IMR-90 (cell line): ENCODE data around the gene BTBD10. TPM values are rescaled to one million over a fixed set of nuclear protein-coding genes. Genes with fewer than 3 reads are reported as not detected.

Experiments used
- ATAC-seq: fragments of 200-7000 bp; cut with Tn5 transposase; 2 replicates; pipeline ENCODE4 v1.9.1; 2020; ENCODE audit warnings: low read depth, mild to moderate bottlenecking, moderate library complexity
- BruUV-seq: library from RNA; stranded (reverse); fragments of 400-500 nt; replicated peaks from 2 replicates; lab custom pipeline; 2021; lab: Mats Ljungman, UMichigan
- CTCF ChIA-PET: fragments of 300-600 bp; formaldehyde crosslinking; extraction: SDS; loops from one replicate; lab custom pipeline; 2021; ENCODE audit warnings: antibody characterized with exemption; lab: Yijun Ruan, JAX
- POLR2A ChIA-PET: fragments of 300-600 bp; sonication (Branson Sonifier 250); formaldehyde crosslinking; loops from one replicate; lab custom pipeline; 2022; ENCODE audit warnings: antibody characterized with exemption; ENCODE audit not compliant: unreplicated experiment; lab: Charles Lee
- DNase-seq: peaks from one replicate; pipeline ENCODE4 v3.0.0; 2013
- H2AFZ ChIP-seq: replicated peaks from 2 replicates; pipeline ENCODE3; 2013; ENCODE audit warnings: low read length, mild to moderate bottlenecking; ENCODE audit not compliant: poor library complexity
- H2AK5ac ChIP-seq: 2 replicates; pipeline ENCODE4 v1.6.1; 2013; ENCODE audit warnings: low read depth, low read length, inconsistent platforms
- H2AK9ac ChIP-seq: replicated peaks from 2 replicates; pipeline ENCODE3; 2013; ENCODE audit warnings: mild to moderate bottlenecking, low read depth, low read length, moderate library complexity; ENCODE audit not compliant: poor library complexity
- H2BK120ac ChIP-seq: 2 replicates; pipeline ENCODE4 v1.6.1; 2013; ENCODE audit warnings: low read depth, low read length, inconsistent platforms
- H2BK15ac ChIP-seq: 3 replicates; pipeline ENCODE4 v1.6.1; 2013; ENCODE audit warnings: low read depth, low read length, inconsistent platforms
- H2BK20ac ChIP-seq: 2 replicates; pipeline ENCODE4 v1.6.1; 2013; ENCODE audit warnings: low read depth, mild to moderate bottlenecking, inconsistent platforms, low read length, moderate library complexity
- H2BK5ac ChIP-seq: 2 replicates; pipeline ENCODE4 v1.6.1; 2013; ENCODE audit warnings: mild to moderate bottlenecking, low read depth, low read length, inconsistent platforms; ENCODE audit not compliant: poor library complexity, severe bottlenecking
- H3K14ac ChIP-seq: replicated peaks from 2 replicates; pipeline ENCODE4 v1.6.1; 2013; ENCODE audit warnings: low read depth, low read length, inconsistent platforms
- H3K18ac ChIP-seq: 2 replicates; pipeline ENCODE4 v1.6.1; 2013; ENCODE audit warnings: low read depth, low read length, control low read depth
- H3K23ac ChIP-seq: 2 replicates; pipeline ENCODE4 v1.6.1; 2013; ENCODE audit warnings: low read depth, low read length, inconsistent platforms
- H3K27ac ChIP-seq: 2 replicates; pipeline ENCODE4 v1.5.1; 2013; ENCODE audit warnings: mild to moderate bottlenecking, control low read depth, low read length; ENCODE audit not compliant: insufficient read depth
- H3K27me3 ChIP-seq: 2 replicates; pipeline ENCODE4 v1.6.1; 2013; ENCODE audit warnings: low read length; ENCODE audit not compliant: control insufficient read depth, insufficient read depth
- H3K36me3 ChIP-seq: 2 replicates; pipeline ENCODE4 v1.6.1; 2013; ENCODE audit warnings: low read length, mixed read lengths; ENCODE audit not compliant: control insufficient read depth, insufficient read depth
- H3K4ac ChIP-seq: 2 replicates; pipeline ENCODE4 v1.6.1; 2013; ENCODE audit warnings: low read depth, low read length, inconsistent platforms
- H3K4me1 ChIP-seq: 2 replicates; pipeline ENCODE4 v1.6.1; 2013; ENCODE audit warnings: low read length, mixed read lengths; ENCODE audit not compliant: control insufficient read depth, insufficient read depth
- H3K4me2 ChIP-seq: 2 replicates; pipeline ENCODE4 v1.6.1; 2013; ENCODE audit warnings: low read depth, mild to moderate bottlenecking, control low read depth, low read length, moderate library complexity
- H3K4me3 ChIP-seq: 2 replicates; pipeline ENCODE4 v1.5.1; 2013; ENCODE audit warnings: low read depth, mild to moderate bottlenecking, control low read depth, low read length, moderate library complexity; ENCODE audit not compliant: insufficient read depth
- H3K56ac ChIP-seq: 2 replicates; pipeline ENCODE4 v1.6.1; 2013; ENCODE audit warnings: low read length, inconsistent platforms; ENCODE audit not compliant: insufficient read depth; ENCODE audit errors: extremely low read depth
- H3K79me1 ChIP-seq, 2 experiments: 2 replicates each; pipeline ENCODE4 v1.6.1; 2013; ENCODE audit warnings: low read length in 2 of 2, inconsistent platforms in 1 of 2, low read depth in 1 of 2
- H3K9ac ChIP-seq: 2 replicates; pipeline ENCODE4 v1.6.1; 2013; ENCODE audit warnings: low read depth, low read length, control low read depth
- H3K9me1 ChIP-seq: 2 replicates; pipeline ENCODE4 v1.6.1; 2013; ENCODE audit warnings: low read length, inconsistent platforms; ENCODE audit not compliant: insufficient read depth
- H3K9me3 ChIP-seq: 2 replicates; pipeline ENCODE4 v1.6.1; 2013; ENCODE audit warnings: low read length; ENCODE audit not compliant: control insufficient read depth, insufficient read depth
- H4K20me1 ChIP-seq: 2 replicates; pipeline ENCODE4 v1.6.1; 2013; ENCODE audit warnings: low read length, inconsistent platforms; ENCODE audit not compliant: insufficient read depth
- H4K5ac ChIP-seq: 2 replicates; pipeline ENCODE4 v1.6.1; 2013; ENCODE audit warnings: mild to moderate bottlenecking, low read depth, low read length, control low read depth
- H4K8ac ChIP-seq, 2 experiments: 2 replicates each; pipeline ENCODE4 v1.6.1; 2013; ENCODE audit warnings: low read depth in 2 of 2, low read length in 2 of 2, control low read depth in 1 of 2, inconsistent platforms in 1 of 2
- H4K91ac ChIP-seq: 2 replicates; pipeline ENCODE4 v1.6.1; 2013; ENCODE audit warnings: low read depth, low read length, inconsistent platforms; ENCODE audit not compliant: insufficient read depth
- CHD1 ChIP-seq: IDR thresholded peaks from 2 replicates; pipeline ENCODE4 v1.6.1; 2012; ENCODE audit warnings: low read depth, low read length, improper control_type of control experiment
- CTCF ChIP-seq: conservative IDR thresholded peaks from 2 replicates; pipeline ENCODE4 v1.5.1; 2012; ENCODE audit warnings: mild to moderate bottlenecking, low read depth, low read length, improper control_type of control experiment
- FOS ChIP-seq: fragments of 150-350 bp; IDR thresholded peaks from 2 replicates; pipeline ENCODE4 v1.6.1; 2016; ENCODE audit warnings: low read depth, low read length
- MAFK ChIP-seq: IDR thresholded peaks from 2 replicates; pipeline ENCODE4 v1.6.1; 2012; ENCODE audit warnings: low read depth, low read length, improper control_type of control experiment
- MAZ ChIP-seq: IDR thresholded peaks from 2 replicates; pipeline ENCODE4 v1.6.1; 2012; ENCODE audit warnings: low read depth, mild to moderate bottlenecking, low read length, improper control_type of control experiment, moderate library complexity, borderline replicate concordance
- NFE2L2 ChIP-seq: fragments of 150-350 bp; IDR thresholded peaks from 2 replicates; pipeline ENCODE4 v1.6.1; 2016; ENCODE audit warnings: low read depth, mild to moderate bottlenecking, low read length
- SMC3 ChIP-seq: fragments of 150-350 bp; IDR thresholded peaks from 2 replicates; pipeline ENCODE4 v1.6.1; 2016; ENCODE audit warnings: low read depth, mild to moderate bottlenecking, antibody characterized with exemption, low read length, moderate library complexity
- WGBS, 2 experiments: methylation state at CpG; one replicate each; pipeline versions ENCODE4 v1.1.5 to v1.1.7; 2013; ENCODE audit warnings: missing lambda C conversion rate in 2 of 2; ENCODE audit not compliant: insufficient read length in 1 of 2; ENCODE audit errors: extremely low coverage in 2 of 2; 5-methylcytosine and 5-hydroxymethylcytosine counted together
- dilution Hi-C: fragments of 300-500 bp; cut with HindIII; formaldehyde crosslinking; loops from one replicate; pipeline ENCODE4 v1.14.3; 2018; ENCODE audit warnings: low sequenced_read_pairs; ENCODE audit not compliant: unreplicated experiment
- in situ Hi-C: fragments of 300-500 bp; cut with MboI; formaldehyde crosslinking; loops from 3 replicates; pipeline ENCODE4 v1.14.3; 2019; ENCODE audit warnings: low sequenced_read_pairs, inconsistent platforms, mixed read lengths
- intact Hi-C: fragments of 100-400 bp; cut with micrococcal nuclease; formaldehyde crosslinking; loops from 2 replicates; pipeline ENCODE4 v1.10.0; 2022
- polyA plus RNA-seq, 3 experiments: library from polyadenylated mRNA; depleted of rRNA; stranded (reverse); fragments of >200 nt; gene quantifications; 2 replicates each; pipeline ENCODE4 v1.2.3, GENCODE V29; 2012; ENCODE audit warnings: low replicate concordance in 1 of 3
- total RNA-seq: library from RNA; depleted of rRNA; stranded (reverse); fragments of >200 nt; gene quantifications from 2 replicates; pipeline ENCODE4 v1.2.3, GENCODE V29; 2012

BTBD10 gene
- total and polyA plus RNA-seq, 2 of the 4 experiments (the other 2 are of a cell fraction) = 32.5 to 59.9 TPM

- Histone ChIP-seq H4K8ac (peak overlapping the region in 1 of 2 experiments; percentile 6; a peak in 1 of 4 replicates), H2BK5ac (peak overlapping the region; percentile 49), H2BK15ac (no peak overlapping the region), H4K91ac (peak overlapping the region; percentile 22; the same call in 1 of the 2 replicates), H3K36me3 (peaks cover 10% of the 10 kb centered on the region), H4K5ac (no peak overlapping the region), H3K14ac (no peak overlapping the region; the same call in 1 of the 2 replicates), H3K9me1 (peaks cover 20% of the 10 kb centered on the region), H3K56ac (no peak overlapping the region), H3K9ac (no peak overlapping the region), H3K4me2 (peak overlapping the region; percentile 49; the same call in 1 of the 2 replicates), H3K27ac (no peak overlapping the region), H4K20me1 (no peaks in the 10 kb centered on the region), H2AFZ (no peak overlapping the region), H3K4me1 (peaks cover 21% of the 10 kb centered on the region), H2BK120ac (no peak overlapping the region; the same call in 1 of the 2 replicates), H3K18ac (no peak overlapping the region), H3K9me3 (no peaks in the 10 kb centered on the region), H3K23ac (no peak overlapping the region), H2AK9ac (no peak overlapping the region), H3K4me3 (no peak overlapping the region), H2AK5ac (peak overlapping the region; percentile 0; the same call in 1 of the 2 replicates), H3K27me3 (no peaks in the 10 kb centered on the region), H3K4ac (peak overlapping the region; percentile 3; the same call in 1 of the 2 replicates), H2BK20ac (0 out of 2 replicates have a peak overlapping the region, but pooled peaks have one; percentile 41), H3K79me1 (peaks cover 0 to 8% of the 10 kb centered on the region in 2 experiments; a peak in 1 of 4 replicates)
- POLR2A ChIA-PET = no interaction called here
- ATAC-seq = peak; percentile 79
- no peak for TF ChIP-seq SMC3
- no peak for TF ChIP-seq MAZ
- TF ChIP-seq CTCF = no peak
- TF ChIP-seq NFE2L2 = no peak
- no peak for TF ChIP-seq CHD1
- no peak for TF ChIP-seq FOS
- no peak for TF ChIP-seq MAFK
- CTCF ChIA-PET = no interaction called here
- in situ Hi-C loops = no loop called here
- dilution Hi-C loops = no loop called here
- no TSS peak for BruUV-seq
- WGBS, 2 experiments = 93% methylated on average over 5 of the region's 5 CpGs; no CpG with 5 or more reads in 1 of the 2 experiments
- peak; percentile 55 for DNase-seq
- intact Hi-C loops = no loop called here
Measured at GRCh38 chr11:13368041-13368446, 95.0 kb downstream of the BTBD10 start.
